Stimulated activated naive CD8-positive, alpha-beta T cell treated with anti-CD3 and anti-CD28 coated beads, Interleukin-15, Interleukin-2, amounts not matched to agents 100 U/mL and 50 U/mL, for 24 hours (primary cell): ENCODE data around the gene MIX23.
"Not testable (repeated sequence)": the region's sequence is repeated elsewhere in the genome, so short reads cannot be mapped to it uniquely, and the experiment has no call there.

Experiments
- ATAC-seq: fragments of 150-1000 bp; cut with Tn5 transposase; one replicate; pipeline ENCODE4 v1.10.0; 2021
- DNase-seq: peaks from one replicate; pipeline ENCODE4 v3.0.0; 2021

Gene MIX23

DNA sequence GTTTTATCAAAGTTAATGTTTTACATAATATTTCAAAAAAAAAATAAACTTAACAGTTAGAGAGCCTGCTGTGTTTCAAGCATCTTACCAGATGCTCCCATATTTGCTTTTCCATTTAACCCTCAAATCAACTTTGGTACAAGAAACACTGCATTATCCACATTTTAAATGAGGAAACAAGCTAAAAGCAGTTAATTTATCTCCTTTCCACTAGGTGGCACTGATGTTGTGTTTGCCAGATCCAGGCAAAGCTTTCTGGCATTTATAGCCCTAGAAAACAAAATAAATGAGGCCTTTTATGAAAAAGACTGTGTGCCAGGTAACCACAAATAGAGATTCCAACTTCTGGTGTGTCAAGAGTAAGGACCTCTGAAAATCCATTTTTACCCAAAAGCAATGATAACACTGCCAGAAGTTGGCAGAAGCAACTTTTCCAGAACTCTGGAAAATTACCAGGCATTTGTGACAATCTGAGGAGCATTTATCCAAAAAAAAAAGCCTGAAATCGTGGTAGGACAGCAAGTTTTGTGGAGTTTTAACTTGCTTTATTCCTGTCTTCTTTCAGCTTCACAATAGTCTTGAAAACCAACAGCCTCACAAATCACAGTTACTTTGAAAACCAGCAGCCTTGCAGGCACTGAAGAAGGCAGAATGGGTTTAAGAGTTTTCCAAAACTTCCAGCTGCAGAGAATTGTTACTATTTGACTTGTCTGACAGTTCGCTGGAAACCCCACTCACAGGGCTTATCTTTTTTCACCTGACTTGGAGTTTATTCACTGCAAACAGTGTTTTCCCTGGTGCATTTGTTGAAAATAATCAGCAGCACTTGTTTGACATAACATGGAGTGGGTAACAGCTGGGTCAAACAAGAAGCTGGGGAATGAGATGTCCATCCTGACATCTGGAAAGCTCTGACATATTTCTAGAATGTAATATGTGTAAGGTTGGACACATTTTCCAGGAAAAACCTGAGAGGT, 10.1 kb upstream of the MIX23 start:
- ATAC-seq (no peak), DNase-seq (no peak)

- DNase-seq (no peak), ATAC-seq (no peak)
These were observed 8.8 kb upstream of the MIX23 start for GRCh38 chr3:122391681-122392446.

GRCh38 chr3:122390665-122391064, 7.6 kb upstream of the MIX23 start:
- ATAC-seq (no peak), DNase-seq (no peak)

DNA sequence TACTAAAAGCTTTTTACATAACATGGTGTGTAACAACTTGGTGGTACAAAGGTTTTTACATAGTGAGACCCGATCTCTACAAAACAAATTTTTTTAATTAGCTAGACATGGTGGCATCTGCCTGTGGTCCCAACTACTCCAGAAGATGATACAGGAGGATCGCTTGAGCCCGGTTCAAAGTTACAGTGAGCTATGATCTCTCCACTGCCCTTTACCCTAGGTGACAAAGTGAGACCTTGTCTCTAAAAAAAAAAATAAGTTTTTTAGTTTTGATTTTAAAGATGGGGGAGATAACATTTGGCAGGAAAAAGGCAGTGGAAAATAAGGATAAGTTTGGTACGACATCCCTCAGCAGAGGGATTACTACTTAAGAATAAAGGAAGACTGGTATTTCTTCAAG, 6.9 kb upstream of the MIX23 start:
- no peak for DNase-seq
- no peak for ATAC-seq

GRCh38 chr3:122389197-122389596, 6.2 kb upstream of the MIX23 start:
- DNase-seq (no peak), ATAC-seq (no peak)

DNA sequence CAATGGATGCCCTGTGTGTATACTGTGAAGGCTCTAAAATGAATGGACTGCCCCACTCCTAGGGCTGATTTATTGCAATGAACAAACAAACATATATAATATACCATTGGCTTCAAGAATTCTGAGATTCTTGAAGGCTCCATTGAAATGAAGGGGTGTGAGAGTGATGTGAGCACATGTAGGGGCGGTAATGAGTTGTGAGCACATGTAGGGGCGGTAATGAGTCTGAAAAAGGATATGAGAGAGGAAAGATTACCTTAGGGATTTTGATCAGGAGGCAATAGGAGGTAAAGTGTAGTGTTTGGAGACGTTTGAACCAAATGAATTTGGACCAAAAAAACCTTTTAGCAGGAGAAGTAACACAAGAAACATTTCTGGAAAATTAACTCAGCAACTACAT, 4.7 kb upstream of the MIX23 start:
- ATAC-seq (no peak), DNase-seq (no peak)

DNA sequence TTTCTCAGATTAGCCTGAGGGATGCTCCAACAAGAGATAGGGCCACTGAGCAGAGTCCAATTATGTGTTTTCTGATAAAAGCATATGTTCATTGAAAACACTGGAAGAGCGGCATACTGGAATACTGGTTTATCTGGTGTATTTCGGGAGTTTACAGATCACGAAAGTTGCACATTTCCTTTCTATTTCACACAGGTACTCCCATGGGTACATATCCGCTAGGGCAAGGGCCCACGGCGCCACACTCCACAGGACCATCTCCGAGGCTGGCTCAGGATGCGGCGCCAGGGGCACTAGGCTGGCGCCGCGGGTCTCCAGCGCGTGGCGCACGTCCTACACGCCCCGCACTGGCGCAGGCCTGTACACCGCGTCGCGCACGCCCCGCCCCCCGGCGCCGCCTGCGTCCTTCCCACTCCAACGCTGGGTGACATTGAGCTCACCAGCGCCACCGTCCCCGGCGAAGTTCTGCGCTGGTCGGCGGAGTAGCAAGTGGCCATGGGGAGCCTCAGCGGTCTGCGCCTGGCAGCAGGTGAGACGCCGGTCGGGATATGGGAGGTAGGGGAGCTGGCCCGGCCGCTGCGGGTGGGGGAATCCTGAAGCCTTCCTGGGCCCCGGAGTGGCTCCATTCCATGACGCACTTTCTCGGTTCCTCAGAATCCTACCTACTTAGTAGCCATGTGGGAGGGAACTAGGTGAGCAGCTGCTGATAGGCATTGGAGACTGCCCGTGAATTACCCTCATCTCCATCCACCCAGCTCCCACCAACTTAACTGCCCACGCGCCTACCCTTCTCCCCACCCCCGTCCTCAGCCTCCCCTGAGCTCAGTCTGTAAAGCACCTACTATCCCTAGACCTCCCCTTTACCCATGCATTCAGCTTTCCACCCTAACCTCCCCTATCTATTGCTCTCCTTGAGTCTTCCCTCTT, 1.0 kb upstream of the MIX23 start, which contains the start of gene FAM162A:
Gene FAM162A (plus strand): TSS at position 412 of the 927 bp plus-strand sequence. CDS start 84 bp downstream, at position 496.
- DNase-seq (peak; percentile 94), ATAC-seq (peak; percentile 95)

DNA sequence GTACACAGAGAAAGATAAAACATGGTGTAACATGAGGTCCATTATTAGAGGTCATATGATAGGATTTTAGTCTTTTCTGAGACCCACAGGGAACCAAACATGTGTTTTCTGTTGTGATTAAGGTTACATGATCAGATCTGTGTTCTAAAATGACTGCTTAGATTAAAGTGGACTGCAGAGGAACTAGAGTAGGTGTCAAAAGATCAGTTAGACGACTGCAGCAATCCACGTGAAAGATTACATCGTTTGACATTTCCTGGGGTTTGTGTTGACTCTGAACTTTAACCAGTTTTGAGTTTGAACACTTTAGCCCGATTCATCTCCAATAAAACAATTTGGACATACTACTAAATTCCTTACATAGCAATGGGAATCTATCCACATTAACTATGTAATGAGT, 5.1 kb downstream of the MIX23 start:
- no peak for ATAC-seq
- no peak for DNase-seq

GRCh38 chr3:122374034-122374433, 9.0 kb downstream of the MIX23 start:
- ATAC-seq (no peak), DNase-seq (no peak)

- ATAC-seq (no peak), DNase-seq (no peak)
These were observed 16.7 kb downstream of the MIX23 start for GRCh38 chr3:122366379-122366749.

DNA sequence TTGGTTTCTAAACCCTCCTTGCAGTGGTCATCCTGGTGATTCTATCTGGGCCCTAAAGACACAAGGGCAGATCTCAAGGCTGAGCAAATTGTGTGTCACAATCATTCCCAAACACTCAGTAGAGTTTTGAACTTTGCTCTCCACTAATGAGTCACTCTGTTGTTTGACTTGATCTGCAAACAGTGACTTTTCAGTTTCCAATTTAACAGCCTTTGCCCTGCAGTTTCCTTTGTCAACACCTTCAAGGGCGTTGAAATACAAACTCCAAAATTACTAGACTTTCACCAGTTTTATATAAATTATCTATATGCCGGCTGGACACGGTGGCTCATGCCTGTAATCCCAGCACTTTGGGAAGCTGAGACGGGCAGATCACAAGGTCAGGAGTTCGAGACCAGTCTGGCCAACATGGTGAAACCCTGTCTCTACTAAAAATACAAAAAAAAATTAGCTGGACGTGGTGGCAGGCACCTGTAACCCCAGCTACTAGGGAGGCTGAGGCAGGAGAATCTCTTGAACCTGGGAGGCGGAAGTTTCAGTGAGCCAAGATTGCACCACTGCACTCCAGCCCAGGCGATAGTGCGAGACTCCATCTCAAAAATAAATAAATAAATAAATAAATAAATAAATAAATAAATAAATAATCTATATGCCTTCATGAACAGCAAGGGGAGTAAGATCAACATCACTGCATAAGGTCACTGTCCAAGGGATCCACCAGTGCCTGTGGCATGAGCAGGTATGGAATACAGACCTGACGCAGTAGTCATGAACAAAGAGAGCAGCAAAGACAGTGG, 17.3 kb downstream of the MIX23 start:
- peak; percentile 63 for ATAC-seq

GRCh38 chr3:122365073-122365472, 18.0 kb downstream of the MIX23 start:
- DNase-seq, result no peak
- ATAC-seq, result no peak

More for the DNA sequence above, 17.3 kb downstream of the MIX23 start:
- DNase-seq, result not testable (repeated sequence)

DNA sequence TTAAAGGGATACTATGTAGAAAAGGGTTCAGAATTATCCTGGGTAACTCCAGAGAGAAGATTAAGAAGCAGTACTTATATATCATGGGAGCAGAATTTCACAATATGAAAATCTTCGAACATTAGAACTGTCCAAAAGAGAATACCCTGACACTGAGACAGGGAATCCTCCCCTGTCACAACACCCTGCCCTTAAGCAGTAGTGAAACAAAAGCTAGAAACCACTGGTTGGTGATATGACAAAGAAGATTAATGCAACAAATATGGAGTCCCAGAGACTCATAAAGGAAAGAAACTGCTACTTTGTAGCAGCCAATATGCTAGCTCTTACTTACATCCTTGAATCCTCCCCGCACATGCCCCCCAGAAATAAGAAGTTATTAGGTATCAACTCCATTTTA, 18.5 kb downstream of the MIX23 start:
- no peak for DNase-seq
- ATAC-seq, result no peak

- ATAC-seq (no peak), DNase-seq (no peak)
These were observed 21.0 kb downstream of the MIX23 start for GRCh38 chr3:122362026-122362425.

DNA sequence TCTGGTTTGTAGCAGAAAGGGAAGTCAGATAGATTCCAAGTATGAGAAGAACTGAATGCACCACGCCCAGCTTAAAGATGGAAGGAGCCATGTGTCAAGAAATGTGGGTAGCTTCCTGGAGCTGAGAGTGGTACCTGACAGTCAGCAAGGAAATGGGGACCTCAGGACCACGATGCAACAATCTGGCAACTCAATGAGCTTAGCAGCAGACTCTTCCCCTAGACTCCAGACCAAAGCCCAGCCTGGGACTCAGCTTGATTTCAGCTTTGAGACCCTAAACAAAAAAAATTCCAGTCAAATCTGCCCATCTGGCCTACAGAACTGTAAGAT, 24.4 kb downstream of the MIX23 start:
- ATAC-seq, result no peak
- DNase-seq, result no peak

DNA sequence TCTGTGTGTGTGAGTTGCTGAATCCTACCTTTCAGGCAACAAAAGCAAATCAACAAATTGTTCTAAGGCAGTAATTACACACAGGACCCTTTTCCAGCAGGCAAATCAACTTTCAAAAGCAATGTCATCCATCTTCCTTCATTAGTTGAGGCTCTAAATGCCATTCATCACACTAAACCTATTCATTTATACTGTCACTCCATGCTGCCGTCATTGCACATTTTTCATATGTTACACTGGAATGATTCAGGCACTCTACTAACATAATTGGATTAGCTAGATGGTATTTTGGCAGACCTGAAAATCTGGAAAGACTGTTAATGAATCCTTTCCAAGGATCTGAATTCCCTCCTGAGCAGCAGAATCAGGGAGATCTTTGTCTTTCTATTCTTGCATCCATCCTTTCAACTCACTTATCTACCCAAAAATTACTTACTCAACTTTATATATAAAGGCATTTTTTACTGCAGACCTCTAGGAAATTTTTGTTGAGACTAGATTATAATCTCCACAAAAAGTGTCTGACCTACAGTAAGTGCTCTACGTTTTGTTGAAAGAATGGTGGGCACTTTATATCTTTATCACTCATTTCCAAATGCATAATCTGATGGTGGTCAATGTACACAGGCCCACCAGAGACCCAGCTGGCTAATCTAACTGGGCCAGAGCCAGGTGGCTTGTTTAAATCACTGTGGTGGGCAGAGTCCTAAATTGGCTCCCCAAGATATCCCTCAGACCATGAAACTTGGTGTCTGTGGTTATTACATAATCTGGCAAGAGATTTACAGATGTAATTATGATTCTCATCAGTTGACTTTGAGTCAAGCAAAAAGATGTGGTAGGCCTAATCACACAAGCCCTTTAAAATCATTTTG, 25.0 kb downstream of the MIX23 start:
- DNase-seq (no peak), ATAC-seq (no peak)

- DNase-seq (peak; percentile 25), ATAC-seq (no peak)
These were observed 26.6 kb downstream of the MIX23 start for GRCh38 chr3:122356402-122356801.

DNA sequence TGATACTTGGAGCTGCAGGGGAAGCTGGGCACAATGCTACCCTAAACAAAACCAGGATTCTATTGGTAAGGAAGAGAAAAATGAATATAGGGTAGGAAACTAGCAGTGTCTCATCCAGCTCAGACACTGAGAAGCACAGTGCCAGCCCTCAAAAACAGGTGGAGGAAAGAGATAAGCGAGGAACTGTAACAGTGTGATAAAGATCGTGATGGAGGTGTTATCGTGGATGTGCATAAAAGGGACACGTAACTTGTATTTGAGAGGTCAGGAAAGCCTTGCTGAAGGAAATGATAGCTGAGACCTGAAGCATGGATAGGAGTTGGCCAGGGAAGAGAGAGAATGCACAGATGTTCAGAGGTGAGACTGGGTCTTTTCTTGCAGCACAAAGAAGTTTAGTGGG, 27.4 kb downstream of the MIX23 start:
- no peak for DNase-seq
- no peak for ATAC-seq

- DNase-seq (no peak), ATAC-seq (no peak)
These were observed 29.1 kb downstream of the MIX23 start for GRCh38 chr3:122353893-122354401.

GRCh38 chr3:122353215-122353614, 29.8 kb downstream of the MIX23 start:
- DNase-seq (no peak), ATAC-seq (no peak)
